Measurements from ENCODE around the gene DOHH. TPM values are rescaled to one million over a fixed set of nuclear protein-coding genes. Genes with fewer than 3 reads are reported as not detected.

The DOHH gene
- total RNA-seq, 1 donor from 2014 or later: 10.1 TPM

- no peak for DNase-seq (ENCODE audit: low read depth in 2 of 2)
These were observed 58.5 kb downstream of the DOHH start for GRCh38 chr19:3441986-3442329.

DNA sequence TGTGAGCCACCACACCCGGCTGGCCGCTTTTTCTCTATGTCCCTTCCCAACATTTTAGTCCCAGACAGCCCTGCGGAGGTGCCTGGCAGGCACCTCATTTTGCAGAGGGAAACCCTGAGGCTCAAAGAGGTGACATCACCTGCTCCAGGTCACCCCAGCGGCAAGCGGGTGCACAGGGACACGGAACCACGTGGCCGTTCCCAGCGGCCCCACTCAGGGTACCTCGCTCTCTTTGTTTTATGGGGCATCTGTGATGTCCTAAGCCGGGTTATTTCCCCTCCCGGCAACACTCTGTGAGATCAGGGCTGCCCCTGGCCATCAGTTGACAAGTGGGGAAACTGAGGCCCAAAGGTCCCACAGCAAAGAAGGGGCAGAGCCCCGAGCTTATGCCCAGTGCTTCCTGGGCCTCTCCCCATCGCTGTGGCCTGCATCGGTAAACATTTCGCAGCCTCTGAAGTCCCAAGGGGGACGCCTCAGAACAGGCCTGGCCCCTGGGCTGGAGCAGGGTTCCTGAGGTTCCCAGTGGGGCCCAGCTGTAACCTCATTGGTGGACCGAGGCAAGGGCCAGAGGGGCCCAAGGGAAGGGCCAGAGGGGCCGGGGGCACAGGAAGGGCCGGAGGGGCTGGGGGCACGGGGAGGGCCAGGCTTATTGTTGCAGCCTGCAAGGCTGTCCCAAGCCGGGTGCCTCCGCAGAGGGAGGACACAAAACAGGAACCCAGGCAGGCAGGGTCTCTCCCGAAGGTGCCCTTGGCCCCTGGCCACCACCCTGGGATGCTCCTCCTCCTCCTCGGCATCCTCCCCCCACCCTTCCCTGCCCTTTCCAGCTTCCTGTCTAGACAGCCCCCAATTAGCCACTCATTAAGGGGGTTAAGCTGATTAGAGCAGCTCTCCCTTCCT is 59.1 kb downstream of the DOHH start:
- DNase-seq (ENCODE audit: low read depth in 2 of 2): no peak

Other genes with a start within 250 kb of the DOHH start
- 9.4 and 11.7 TPM in 2 replicates for gene NFIC, start 134.1 kb downstream of the DOHH start, total RNA-seq
- gene SMIM24, start 20.1 kb downstream of the DOHH start, total RNA-seq: not detected in 2 replicates
- gene SMIM44, start 17.2 kb downstream of the DOHH start, total RNA-seq: not detected in 2 replicates
- 21.1 and 25.2 TPM in 2 replicates for gene FZR1, start 5.6 kb upstream of the DOHH start, total RNA-seq
- gene TEKTIP1, start 38.5 kb upstream of the DOHH start, total RNA-seq: not detected in 2 replicates
- gene MFSD12, start 56.9 kb upstream of the DOHH start, total RNA-seq: 47.5 and 84.7 TPM in 2 replicates
- gene HMG20B, start 72.3 kb upstream of the DOHH start, total RNA-seq: 59.1 and 60.5 TPM in 2 replicates
- gene GIPC3, start 84.8 kb upstream of the DOHH start, total RNA-seq: 0.20 and 0.65 TPM in 2 replicates
- 0.99 and 1.5 TPM in 2 replicates for gene TBXA2R, start 106.2 kb upstream of the DOHH start, total RNA-seq
- 15.3 and 21.6 TPM in 2 replicates for gene CACTIN, start 126.1 kb upstream of the DOHH start, total RNA-seq
- gene PIP5K1C, start 199.8 kb upstream of the DOHH start, total RNA-seq: 19.0 and 28.0 TPM in 2 replicates
- gene TJP3, start 207.7 kb upstream of the DOHH start, total RNA-seq: not detected in 2 replicates